Keratinocyte (primary cell): ENCODE data around the gene EMILIN3. TPM values are rescaled to one million over a fixed set of nuclear protein-coding genes. Genes with fewer than 3 reads are reported as not detected.

ENCODE experiments used
- DNase-seq: peaks from one replicate; pipeline ENCODE4 v3.0.0-alpha.2; 2011; ENCODE audit warnings: low read depth, missing footprints, low spot score
- FAIRE-seq: peaks from 2 replicates; lab custom pipeline; 2011; peaks lifted over from hg19 to GRCh38; lab: Jason Lieb, UNC
- H2AFZ ChIP-seq: 2 replicates; pipeline ENCODE4 v1.6.0; 2012; ENCODE audit warnings: low read length, control low read depth, inconsistent platforms; ENCODE audit not compliant: control insufficient read depth
- H3K27ac ChIP-seq: 2 replicates; pipeline ENCODE4 v1.5.1; 2011; ENCODE audit warnings: low read length; ENCODE audit not compliant: control insufficient read depth, insufficient read depth
- H3K27me3 ChIP-seq: 3 replicates; pipeline ENCODE4 v1.6.0; 2011; ENCODE audit warnings: low read length; ENCODE audit not compliant: control insufficient read depth, insufficient read depth; ENCODE audit errors: extremely low read depth
- H3K36me3 ChIP-seq, 2 experiments: 2 replicates in 1 of 2; 3 replicates in 1 of 2; pipeline ENCODE4 v1.5.1; 2011; ENCODE audit warnings: low read length in 2 of 2, mild to moderate bottlenecking in 1 of 2; ENCODE audit not compliant: control insufficient read depth in 2 of 2, insufficient read depth in 2 of 2; ENCODE audit errors: extremely low read depth in 1 of 2
- H3K4me1 ChIP-seq: 3 replicates; pipeline ENCODE4 v1.5.1; 2011; ENCODE audit warnings: low read length; ENCODE audit not compliant: control insufficient read depth, insufficient read depth; ENCODE audit errors: extremely low read depth
- H3K4me2 ChIP-seq: 3 replicates; pipeline ENCODE4 v1.6.0; 2011; ENCODE audit warnings: low read depth, low read length; ENCODE audit not compliant: control insufficient read depth, insufficient read depth; ENCODE audit errors: extremely low read depth
- H3K4me3 ChIP-seq, 3 experiments: fragments of 200-600 bp in 1 of 3; sonication (generic) in 1 of 3; 2 replicates in 2 of 3; 3 replicates in 1 of 3; pipeline ENCODE4 v1.5.1; 2011 to 2016; ENCODE audit warnings: low read length in 3 of 3, mild to moderate bottlenecking in 3 of 3, control low read depth in 2 of 3, inconsistent platforms in 1 of 3, low read depth in 1 of 3, mixed read lengths in 1 of 3, mixed run types in 1 of 3, moderate library complexity in 1 of 3; ENCODE audit not compliant: control insufficient read depth in 2 of 3, insufficient read depth in 2 of 3; ENCODE audit errors: extremely low read depth in 1 of 3
- H3K79me2 ChIP-seq: 2 replicates; pipeline ENCODE4 v1.6.0; 2012; ENCODE audit warnings: low read length; ENCODE audit not compliant: control insufficient read depth, insufficient read depth
- H3K9ac ChIP-seq: 3 replicates; pipeline ENCODE4 v1.6.0; 2011; ENCODE audit warnings: low read length; ENCODE audit not compliant: control insufficient read depth, insufficient read depth; ENCODE audit errors: extremely low read depth
- H3K9me1 ChIP-seq: 3 replicates; pipeline ENCODE4 v1.6.0; 2011; ENCODE audit warnings: low read length; ENCODE audit not compliant: control insufficient read depth, insufficient read depth; ENCODE audit errors: extremely low read depth
- H3K9me3 ChIP-seq: 2 replicates; pipeline ENCODE4 v1.5.1; 2012; ENCODE audit warnings: low read depth, low read length; ENCODE audit not compliant: control insufficient read depth
- H4K20me1 ChIP-seq: 3 replicates; pipeline ENCODE4 v1.6.0; 2011; ENCODE audit warnings: low read length; ENCODE audit not compliant: control insufficient read depth, insufficient read depth; ENCODE audit errors: extremely low read depth
- EZH2 ChIP-seq: IDR thresholded peaks from one replicate; pipeline ENCODE4 v1.6.1; 2012; ENCODE audit warnings: inconsistent platforms, mild to moderate bottlenecking, low read length, moderate library complexity
- dilution Hi-C: fragments of 300-500 bp; cut with MboI; formaldehyde crosslinking; loops from one replicate; pipeline ENCODE4 v1.7.0; 2020; ENCODE audit warnings: low sequenced_read_pairs; ENCODE audit not compliant: extremely low pct_ligation_motif_present
- polyA plus RNA-seq, 5 experiments: library from polyadenylated mRNA; depleted of rRNA in 3 of 5; stranded (reverse) in 3 of 5; stranded (forward) in 1 of 5; unstranded in 1 of 5; fragments of >200 nt; gene quantifications; 1 replicate in 1 of 5; 2 replicates in 3 of 5; 3 replicates in 1 of 5; pipeline versions ENCODE4 v1.2.1 to v1.2.3, GENCODE V29; 2011 to 2012; ENCODE audit warnings: missing spikeins in 2 of 5, low read depth in 1 of 5, low replicate concordance in 1 of 5
- TF ChIP-seq, protein P1 (sequence below), 3 experiments: IDR thresholded peaks in 1 of 3; conservative IDR thresholded peaks in 1 of 3; optimal IDR thresholded peaks in 1 of 3; 2 replicates in 2 of 3; 3 replicates in 1 of 3; pipeline versions ENCODE3 to v1.5.1; 2011; ENCODE audit warnings: low read length in 3 of 3, mild to moderate bottlenecking in 3 of 3, moderate library complexity in 2 of 3, control low read depth in 1 of 3, inconsistent platforms in 1 of 3; ENCODE audit not compliant: insufficient read depth in 2 of 3; ENCODE audit errors: extremely low read depth in 1 of 3

EMILIN3 gene
- polyA plus RNA-seq, 1 donor (not counting 4 experiments of a cell fraction or from before 2014, with no cell fraction given): not detected

DNA sequence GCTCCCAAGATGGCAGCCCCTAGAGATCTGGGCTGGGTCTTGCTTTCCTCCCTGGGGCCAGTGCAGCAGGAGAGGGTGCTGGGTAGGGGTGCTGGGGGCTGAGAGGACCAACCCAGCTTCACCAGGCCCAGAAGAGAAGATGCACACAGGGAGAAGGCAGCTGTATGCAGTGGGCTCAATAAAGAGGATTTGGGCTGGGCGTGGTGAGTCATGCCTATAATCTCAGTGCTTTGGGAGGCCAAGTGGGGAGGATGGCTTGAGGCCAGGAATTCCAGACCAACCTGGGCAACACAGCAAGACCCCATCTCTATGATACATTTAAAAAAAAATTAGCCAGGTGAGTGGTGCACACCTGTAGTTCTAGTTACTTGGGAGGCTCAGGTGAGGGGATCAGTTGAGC, 25.7 kb upstream of the EMILIN3 start:
- H3K27me3 ChIP-seq: no peaks in the 10 kb centered on the region
- H3K27ac ChIP-seq: peak overlapping the region; percentile 78
- dilution Hi-C loops: no loop called here
- H4K20me1 ChIP-seq: no peaks in the 10 kb centered on the region
- H3K4me1 ChIP-seq: peaks cover 17% of the 10 kb centered on the region
- DNase-seq (no peak), FAIRE-seq (no peak)
- H3K9ac ChIP-seq: no peak overlapping the region
- no peaks in the 10 kb centered on the region for H3K79me2 ChIP-seq
- TF ChIP-seq, protein P1, sequence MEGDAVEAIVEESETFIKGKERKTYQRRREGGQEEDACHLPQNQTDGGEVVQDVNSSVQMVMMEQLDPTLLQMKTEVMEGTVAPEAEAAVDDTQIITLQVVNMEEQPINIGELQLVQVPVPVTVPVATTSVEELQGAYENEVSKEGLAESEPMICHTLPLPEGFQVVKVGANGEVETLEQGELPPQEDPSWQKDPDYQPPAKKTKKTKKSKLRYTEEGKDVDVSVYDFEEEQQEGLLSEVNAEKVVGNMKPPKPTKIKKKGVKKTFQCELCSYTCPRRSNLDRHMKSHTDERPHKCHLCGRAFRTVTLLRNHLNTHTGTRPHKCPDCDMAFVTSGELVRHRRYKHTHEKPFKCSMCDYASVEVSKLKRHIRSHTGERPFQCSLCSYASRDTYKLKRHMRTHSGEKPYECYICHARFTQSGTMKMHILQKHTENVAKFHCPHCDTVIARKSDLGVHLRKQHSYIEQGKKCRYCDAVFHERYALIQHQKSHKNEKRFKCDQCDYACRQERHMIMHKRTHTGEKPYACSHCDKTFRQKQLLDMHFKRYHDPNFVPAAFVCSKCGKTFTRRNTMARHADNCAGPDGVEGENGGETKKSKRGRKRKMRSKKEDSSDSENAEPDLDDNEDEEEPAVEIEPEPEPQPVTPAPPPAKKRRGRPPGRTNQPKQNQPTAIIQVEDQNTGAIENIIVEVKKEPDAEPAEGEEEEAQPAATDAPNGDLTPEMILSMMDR (optimal IDR thresholded peaks at IDR 0.05 in 1 of 3, IDR thresholded peaks at IDR 0.05 in 1 of 3, conservative IDR thresholded peaks at IDR 0.05 in 1 of 3; ENCODE audit: extremely low read depth in 1 of 3, insufficient read depth in 2 of 3, low read length in 3 of 3): no peak
- TF ChIP-seq EZH2: no peak
- H3K4me2 ChIP-seq: no peak overlapping the region
- no peaks in the 10 kb centered on the region for H3K9me3 ChIP-seq
- no peak overlapping the region for H3K4me3 ChIP-seq
- H3K36me3 ChIP-seq: no peaks in the 10 kb centered on the region
- H3K9me1 ChIP-seq: peaks cover 2% of the 10 kb centered on the region
- H2AFZ ChIP-seq: no peak overlapping the region

DNA sequence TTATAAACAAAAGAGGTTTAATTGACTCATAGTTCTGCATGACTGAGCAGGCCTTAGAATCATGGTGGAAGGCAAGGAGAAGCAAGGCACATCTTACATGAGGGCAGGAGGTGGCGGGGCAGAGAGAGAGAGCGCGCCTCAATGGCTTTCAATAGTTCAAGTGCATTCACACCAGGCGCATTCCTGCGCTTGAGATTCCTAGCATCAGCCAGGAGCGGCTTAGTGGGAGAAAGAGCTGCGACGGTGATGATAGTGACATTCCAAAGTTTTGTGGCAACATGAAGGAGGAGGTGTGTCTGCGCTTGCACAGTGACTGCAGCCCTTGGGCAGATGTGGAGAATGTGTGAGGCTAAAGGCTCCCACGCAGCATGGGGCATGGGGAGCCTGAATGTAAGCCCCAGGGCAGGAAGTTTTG, 25.0 kb upstream of the EMILIN3 start:
- Histone ChIP-seq H3K9me1 (peaks cover 2% of the 10 kb centered on the region), H2AFZ (peak overlapping the region; percentile 90), H3K36me3 (no peaks in the 10 kb centered on the region), H3K27ac (peak overlapping the region; percentile 78), H3K9me3 (no peaks in the 10 kb centered on the region), H3K79me2 (no peaks in the 10 kb centered on the region), H3K27me3 (no peaks in the 10 kb centered on the region), H3K9ac (peak overlapping the region; percentile 33), H4K20me1 (no peaks in the 10 kb centered on the region), H3K4me3 (peak overlapping the region in 2 of 3 experiments; percentile 32 to 33), H3K4me1 (peaks cover 17% of the 10 kb centered on the region), H3K4me2 (peak overlapping the region; percentile 78)
- DNase-seq (peak; percentile 63), FAIRE-seq (peak; percentile 91)
- dilution Hi-C loops: no loop called here
- no peak for TF ChIP-seq EZH2
- TF ChIP-seq, protein P1 (optimal IDR thresholded peaks at IDR 0.05 in 1 of 3, IDR thresholded peaks at IDR 0.05 in 1 of 3, conservative IDR thresholded peaks at IDR 0.05 in 1 of 3; ENCODE audit: extremely low read depth in 1 of 3, insufficient read depth in 2 of 3, low read length in 3 of 3): no peak
